Smooth muscle cell (in vitro differentiated cells): ENCODE results near the gene WAC. TPM values are rescaled to one million over a fixed set of nuclear protein-coding genes. Genes with fewer than 3 reads are reported as not detected.

Source experiments
- DNase-seq: peaks from one replicate; lab custom pipeline; 2025; ENCODE audit not compliant: unreplicated experiment; lab: John Stamatoyannopoulos, UW
- H2AFZ ChIP-seq: fragments of 200-600 bp; sonication (generic); 2 replicates; pipeline ENCODE4 v1.6.0; 2016; ENCODE audit warnings: antibody characterized with exemption, low read depth, mild to moderate bottlenecking
- H3F3A ChIP-seq: fragments of 200-600 bp; sonication (generic); 2 replicates; pipeline ENCODE4 v1.6.0; 2017; ENCODE audit warnings: antibody characterized with exemption, low read depth
- H3K27ac ChIP-seq: fragments of 200-600 bp; sonication (generic); 2 replicates; pipeline ENCODE4 v1.5.1; 2016; ENCODE audit warnings: low read depth, mild to moderate bottlenecking
- H3K27me3 ChIP-seq: fragments of 200-600 bp; sonication (generic); 2 replicates; pipeline ENCODE4 v1.6.1; 2016; ENCODE audit warnings: low read depth, mild to moderate bottlenecking
- H3K36me3 ChIP-seq: fragments of 200-600 bp; sonication (generic); 2 replicates; pipeline ENCODE4 v1.5.1; 2016; ENCODE audit warnings: low read depth
- H3K4me1 ChIP-seq: fragments of 200-600 bp; sonication (generic); 2 replicates; pipeline ENCODE4 v1.5.1; 2016; ENCODE audit warnings: low read depth
- H3K4me2 ChIP-seq: fragments of 200-600 bp; sonication (generic); 2 replicates; pipeline ENCODE4 v1.6.0; 2016; ENCODE audit warnings: mild to moderate bottlenecking
- H3K4me3 ChIP-seq: fragments of 200-600 bp; sonication (generic); 2 replicates; pipeline ENCODE4 v1.5.1; 2016; ENCODE audit warnings: mild to moderate bottlenecking
- H3K79me2 ChIP-seq: fragments of 200-600 bp; sonication (generic); 2 replicates; pipeline ENCODE4 v1.6.0; 2016; ENCODE audit warnings: low read depth, mild to moderate bottlenecking
- H3K9ac ChIP-seq: fragments of 200-600 bp; sonication (generic); 2 replicates; pipeline ENCODE4 v1.6.0; 2016; ENCODE audit warnings: low read depth
- H3K9me3 ChIP-seq: fragments of 200-600 bp; sonication (generic); replicated peaks from 2 replicates; pipeline ENCODE4 v1.5.1; 2016; ENCODE audit warnings: low read depth
- H4K20me1 ChIP-seq: fragments of 200-600 bp; sonication (generic); 2 replicates; pipeline ENCODE4 v1.6.0; 2016; ENCODE audit warnings: low read depth
- CTCF ChIP-seq: fragments of 200-600 bp; sonication (generic); IDR thresholded peaks from 2 replicates; pipeline ENCODE4 v1.5.1; 2017; ENCODE audit warnings: borderline replicate concordance, mild to moderate bottlenecking, antibody characterized with exemption; ENCODE audit not compliant: insufficient read depth, poor library complexity, severe bottlenecking
- WGBS: methylation state at CpG from one replicate; pipeline ENCODE4 v1.1.7; 2016; ENCODE audit warnings: low lambda C conversion rate; 5-methylcytosine and 5-hydroxymethylcytosine counted together
- polyA plus RNA-seq: library from polyadenylated mRNA; unstranded; fragments of >200 nt; fragmentation: Nextera tagmentation; extraction: Ambion mirVana; gene quantifications from 2 replicates; pipeline ENCODE4 v1.2.1, GENCODE V29; 2016
- total RNA-seq: library from RNA; depleted of rRNA; stranded (reverse); fragments of >200 nt; gene quantifications from 2 replicates; pipeline ENCODE4 v1.2.3, GENCODE V29; 2014

WAC gene
- total and polyA plus RNA-seq, 2 experiments from 2014 or later, result 52.2 to 97.5 TPM

GRCh38 chr10:28577506-28577905 lies 44.6 kb downstream of the WAC start:
- no peak overlapping the region for H3K4me3 ChIP-seq
- TF ChIP-seq CTCF, result no peak
- no peaks in the 10 kb centered on the region for H3K27me3 ChIP-seq
- H3K36me3 ChIP-seq, result no peaks in the 10 kb centered on the region
- peaks cover 17% of the 10 kb centered on the region for H3F3A ChIP-seq
- H3K9me3 ChIP-seq, result no peaks in the 10 kb centered on the region
- no peak overlapping the region for H3K27ac ChIP-seq
- no peak overlapping the region for H2AFZ ChIP-seq
- no peak for DNase-seq
- H3K4me1 ChIP-seq, result no peaks in the 10 kb centered on the region
- peaks cover 100% of the 10 kb centered on the region for H4K20me1 ChIP-seq
- 91% methylated on average over 4 of the region's 4 CpGs for WGBS
- peaks cover 100% of the 10 kb centered on the region for H3K79me2 ChIP-seq
- no peak overlapping the region for H3K9ac ChIP-seq
- H3K4me2 ChIP-seq, result no peak overlapping the region

- no peaks in the 10 kb centered on the region for H3K27me3 ChIP-seq
- no peaks in the 10 kb centered on the region for H3K36me3 ChIP-seq
- H4K20me1 ChIP-seq, result peaks cover 100% of the 10 kb centered on the region
- no peak overlapping the region for H3K4me3 ChIP-seq
- 95% methylated on average over 2 of the region's 2 CpGs for WGBS
- H3K79me2 ChIP-seq, result peaks cover 100% of the 10 kb centered on the region
- no peak overlapping the region for H3K4me2 ChIP-seq
- TF ChIP-seq CTCF, result no peak
- no peak overlapping the region for H3K9ac ChIP-seq
- H3F3A ChIP-seq, result peaks cover 14% of the 10 kb centered on the region
- peak overlapping the region; percentile 3 for H3K27ac ChIP-seq
- H3K4me1 ChIP-seq, result no peaks in the 10 kb centered on the region
- H2AFZ ChIP-seq, result no peak overlapping the region
- H3K9me3 ChIP-seq, result no peaks in the 10 kb centered on the region
- DNase-seq, result no peak
These were observed 45.5 kb downstream of the WAC start for GRCh38 chr10:28578454-28578853.

- no peak for TF ChIP-seq CTCF
- Histone ChIP-seq H3K9me3 (no peaks in the 10 kb centered on the region), H3K36me3 (peaks cover 3% of the 10 kb centered on the region), H4K20me1 (peaks cover 100% of the 10 kb centered on the region), H2AFZ (no peak overlapping the region), H3K9ac (no peak overlapping the region), H3K4me1 (no peaks in the 10 kb centered on the region), H3K79me2 (peaks cover 98% of the 10 kb centered on the region), H3K27me3 (no peaks in the 10 kb centered on the region), H3K4me3 (no peak overlapping the region), H3K4me2 (peak overlapping the region; percentile 26), H3F3A (peaks cover 14% of the 10 kb centered on the region), H3K27ac (peak overlapping the region; percentile 37)
- 73% methylated on average over 1 of the region's 1 CpG for WGBS
- DNase-seq, result no peak
These were observed 47.9 kb downstream of the WAC start for GRCh38 chr10:28580825-28581224.

GRCh38 chr10:28581916-28582315 lies 49.0 kb downstream of the WAC start:
- Histone ChIP-seq H3K4me3 (no peak overlapping the region), H3K9me3 (no peaks in the 10 kb centered on the region), H3K9ac (no peak overlapping the region), H3K36me3 (peaks cover 6% of the 10 kb centered on the region), H3K27me3 (no peaks in the 10 kb centered on the region), H3F3A (peaks cover 14% of the 10 kb centered on the region), H3K79me2 (peaks cover 98% of the 10 kb centered on the region), H3K4me2 (no peak overlapping the region), H3K4me1 (no peaks in the 10 kb centered on the region), H4K20me1 (peaks cover 100% of the 10 kb centered on the region), H2AFZ (no peak overlapping the region), H3K27ac (peak overlapping the region; percentile 30)
- no peak for DNase-seq
- 79% methylated on average over 2 of the region's 2 CpGs for WGBS
- TF ChIP-seq CTCF, result no peak
